ENCODE results near the gene PSMA5. TPM values are rescaled to one million over a fixed set of nuclear protein-coding genes. Genes with fewer than 3 reads are reported as not detected.
A peak's percentile ranks its signal among the peaks of the same experiment; 100 is the strongest.

PSMA5 gene
- polyA plus RNA-seq, 3 donors = 36.6 to 119 (median 118) TPM

DNA sequence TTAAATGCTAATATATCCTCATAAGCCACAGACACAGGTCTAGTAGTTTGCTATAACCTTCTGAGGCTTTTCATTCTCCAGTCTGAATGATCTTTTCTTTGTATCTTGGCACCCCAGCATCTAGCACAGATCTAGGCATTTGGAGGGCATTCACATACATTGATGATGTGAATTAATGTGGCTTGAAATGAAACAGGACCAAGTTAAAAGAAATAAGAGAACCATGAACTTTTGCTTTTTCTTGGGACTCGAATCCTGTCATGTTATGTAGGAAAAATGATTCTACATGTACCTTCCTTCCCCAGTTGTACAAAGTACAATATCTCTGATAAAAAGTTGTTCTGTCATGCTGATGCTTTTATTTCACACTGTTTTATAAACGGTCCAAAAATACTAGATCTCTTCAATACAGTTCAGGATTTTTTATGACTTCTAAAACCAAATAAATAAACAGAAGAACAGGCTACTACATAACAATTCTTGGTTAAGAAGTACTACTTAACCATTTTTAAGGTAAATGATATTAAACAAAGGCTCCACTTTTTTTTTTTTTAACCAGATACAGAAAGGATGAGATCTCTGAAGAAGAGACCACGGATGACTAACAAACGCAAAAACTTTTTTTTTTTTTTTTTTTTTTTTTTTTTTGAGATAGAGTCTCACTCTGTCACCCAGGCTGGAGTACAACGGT, 31.5 kb downstream of the PSMA5 start:
- peak overlapping the region in 1 of 2 donors; percentile 7 for H3K4me3 Mint-ChIP-seq
- Histone ChIP-seq H3K27me3 (ENCODE audit: control insufficient read depth in 2 of 2, insufficient read depth in 2 of 2, low read length in 2 of 2) (no peaks in the 10 kb centered on the region), H3K9me3 (replicated peaks in 1 of 2; ENCODE audit: control insufficient read depth in 1 of 2, insufficient read depth in 1 of 2, low read length in 2 of 2) (no peaks in the 10 kb centered on the region), H3K4me3 (replicated peaks in 1 of 3; ENCODE audit: low read depth in 2 of 3, low read length in 3 of 3) (peak overlapping the region in 1 of 3 experiments; percentile 83), H2AFZ (ENCODE audit: insufficient read depth, low read depth, low read length, poor library complexity, severe bottlenecking) (no peak overlapping the region), H3K79me2 (ENCODE audit: insufficient read depth, low read length) (peaks cover 80% of the 10 kb centered on the region), H3K27ac (ENCODE audit: low read depth in 1 of 2, low read length in 2 of 2) (peak overlapping the region; percentile 55 to 71), H3K36me3 (replicated peaks in 1 of 2; ENCODE audit: control insufficient read depth in 1 of 2, insufficient read depth in 2 of 2, low read length in 2 of 2) (no peaks in the 10 kb centered on the region), H3K4me1 (ENCODE audit: control insufficient read depth in 1 of 2, insufficient read depth in 2 of 2, low read length in 2 of 2) (peaks cover 74 to 84% of the 10 kb centered on the region in 2 donors), H3K9ac (ENCODE audit: insufficient read depth, low read length, poor library complexity, severe bottlenecking) (no peak overlapping the region), H3K4me2 (replicated peaks; ENCODE audit: extremely low read depth, low read length, poor library complexity, severe bottlenecking) (peak overlapping the region; percentile 9), H4K20me1 (ENCODE audit: insufficient read depth, low read length) (peaks cover 7% of the 10 kb centered on the region)
- DNase-seq = peak in 1 of 3 donors; percentile 2
- H3K4me1 Mint-ChIP-seq = peaks cover 82% of the 10 kb centered on the region
- peaks cover 0 to 8% (median 3%) of the 10 kb centered on the region in 3 donors for H3K27me3 Mint-ChIP-seq (ENCODE audit: low read depth in 3 of 3)
- H3K36me3 Mint-ChIP-seq = peaks cover 0 to 10% of the 10 kb centered on the region in 2 donors
- intact Hi-C loops (cut with micrococcal nuclease) = loop anchor here (5.0 kb wide), 2 partner anchors 32 to 132 kb away; no protein-coding TSS in a partner anchor
- peak overlapping the region; percentile 55 to 95 (median 91) for H3K27ac Mint-ChIP-seq
- H3K9me3 Mint-ChIP-seq = peaks cover 0 to 3% (median 0%) of the 10 kb centered on the region in 7 donors
- WGBS (ENCODE audit: insufficient coverage) = no CpG with 5 or more reads among the region's 5 CpGs
- TF ChIP-seq, protein P1, sequence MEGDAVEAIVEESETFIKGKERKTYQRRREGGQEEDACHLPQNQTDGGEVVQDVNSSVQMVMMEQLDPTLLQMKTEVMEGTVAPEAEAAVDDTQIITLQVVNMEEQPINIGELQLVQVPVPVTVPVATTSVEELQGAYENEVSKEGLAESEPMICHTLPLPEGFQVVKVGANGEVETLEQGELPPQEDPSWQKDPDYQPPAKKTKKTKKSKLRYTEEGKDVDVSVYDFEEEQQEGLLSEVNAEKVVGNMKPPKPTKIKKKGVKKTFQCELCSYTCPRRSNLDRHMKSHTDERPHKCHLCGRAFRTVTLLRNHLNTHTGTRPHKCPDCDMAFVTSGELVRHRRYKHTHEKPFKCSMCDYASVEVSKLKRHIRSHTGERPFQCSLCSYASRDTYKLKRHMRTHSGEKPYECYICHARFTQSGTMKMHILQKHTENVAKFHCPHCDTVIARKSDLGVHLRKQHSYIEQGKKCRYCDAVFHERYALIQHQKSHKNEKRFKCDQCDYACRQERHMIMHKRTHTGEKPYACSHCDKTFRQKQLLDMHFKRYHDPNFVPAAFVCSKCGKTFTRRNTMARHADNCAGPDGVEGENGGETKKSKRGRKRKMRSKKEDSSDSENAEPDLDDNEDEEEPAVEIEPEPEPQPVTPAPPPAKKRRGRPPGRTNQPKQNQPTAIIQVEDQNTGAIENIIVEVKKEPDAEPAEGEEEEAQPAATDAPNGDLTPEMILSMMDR (IDR thresholded peaks at IDR 0.05) = no peak

DNA sequence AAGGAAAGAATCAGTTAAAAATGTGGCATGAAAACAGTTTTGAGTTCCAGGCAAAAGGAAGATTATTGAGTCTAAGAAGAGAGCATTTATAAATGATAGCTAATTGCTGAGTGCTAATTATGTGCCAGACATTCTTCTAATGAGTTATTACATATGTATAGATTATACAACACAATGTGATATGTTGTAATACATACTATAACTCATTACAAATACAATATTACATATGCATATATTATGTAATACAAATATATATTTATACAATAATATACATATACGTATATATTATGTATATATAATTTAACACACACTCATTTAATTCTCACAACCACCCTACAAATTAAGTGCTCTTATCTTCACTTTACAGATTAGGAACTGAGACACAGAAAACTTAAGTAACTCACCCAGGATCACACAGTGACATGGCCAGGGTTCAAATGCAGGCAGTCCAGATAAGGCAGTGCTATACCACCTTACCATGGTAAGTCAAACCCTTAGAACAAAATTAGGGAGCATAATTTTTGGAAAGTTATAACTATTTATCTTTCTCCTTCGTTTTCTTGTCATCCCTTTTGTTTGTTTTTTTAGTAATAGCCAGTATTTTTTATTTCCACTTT, 32.5 kb downstream of the PSMA5 start:
- Histone ChIP-seq H3K4me2 (replicated peaks; ENCODE audit: extremely low read depth, low read length, poor library complexity, severe bottlenecking) (peak overlapping the region; percentile 68), H3K4me1 (ENCODE audit: control insufficient read depth in 1 of 2, insufficient read depth in 2 of 2, low read length in 2 of 2) (peaks cover 84 to 94% of the 10 kb centered on the region in 2 donors), H2AFZ (ENCODE audit: insufficient read depth, low read depth, low read length, poor library complexity, severe bottlenecking) (no peak overlapping the region), H3K27me3 (ENCODE audit: control insufficient read depth in 2 of 2, insufficient read depth in 2 of 2, low read length in 2 of 2) (no peaks in the 10 kb centered on the region), H3K4me3 (replicated peaks in 1 of 3; ENCODE audit: low read depth in 2 of 3, low read length in 3 of 3) (peak overlapping the region in 2 of 3 experiments; percentile 47 to 68), H3K9ac (ENCODE audit: insufficient read depth, low read length, poor library complexity, severe bottlenecking) (no peak overlapping the region), H4K20me1 (ENCODE audit: insufficient read depth, low read length) (peaks cover 12% of the 10 kb centered on the region), H3K27ac (ENCODE audit: low read depth in 1 of 2, low read length in 2 of 2) (peak overlapping the region in 1 of 2 donors; percentile 84), H3K79me2 (ENCODE audit: insufficient read depth, low read length) (peaks cover 90% of the 10 kb centered on the region), H3K36me3 (replicated peaks in 1 of 2; ENCODE audit: control insufficient read depth in 1 of 2, insufficient read depth in 2 of 2, low read length in 2 of 2) (no peaks in the 10 kb centered on the region), H3K9me3 (replicated peaks in 1 of 2; ENCODE audit: control insufficient read depth in 1 of 2, insufficient read depth in 1 of 2, low read length in 2 of 2) (no peaks in the 10 kb centered on the region)
- no CpG with 5 or more reads among the region's 2 CpGs for WGBS (ENCODE audit: insufficient coverage)
- Mint-ChIP-seq H3K4me1 (peaks cover 92% of the 10 kb centered on the region), H3K9me3 (peaks cover 0 to 3% (median 0%) of the 10 kb centered on the region in 7 donors), H3K36me3 (peaks cover 3 to 13% of the 10 kb centered on the region in 2 donors), H3K27me3 (ENCODE audit: low read depth in 3 of 3) (peaks cover 0 to 6% (median 0%) of the 10 kb centered on the region in 3 donors), H3K4me3 (peak overlapping the region in 1 of 2 donors; percentile 13), H3K27ac (peak overlapping the region; percentile 72 to 96 (median 94))
- DNase-seq = no peak
- TF ChIP-seq, protein P1 (IDR thresholded peaks at IDR 0.05) = no peak
- intact Hi-C loops (cut with micrococcal nuclease) = no loop called here
